WTC11 (cell line): ENCODE data around the gene IGSF9. TPM values are rescaled to one million over a fixed set of nuclear protein-coding genes. Genes with fewer than 3 reads are reported as not detected.

Source experiments
- ATAC-seq: fragments of 200-7000 bp; cut with Tn5 transposase; 2 replicates; pipeline ENCODE4 v1.10.0; 2021; ENCODE audit warnings: mild to moderate bottlenecking, moderate library complexity
- CTCF ChIA-PET: fragments of 300-600 bp; sonication (Branson Sonifier 250); formaldehyde crosslinking; loops from one replicate; lab custom pipeline; 2021; ENCODE audit warnings: antibody characterized with exemption; lab: Charles Lee
- POLR2A ChIA-PET: fragments of 350-600 bp; sonication (Branson Sonifier 250); formaldehyde crosslinking; loops from one replicate; lab custom pipeline; 2021; ENCODE audit warnings: antibody characterized with exemption; lab: Charles Lee
- DNase-seq: peaks from one replicate; pipeline ENCODE4 v3.0.0; 2021; ENCODE audit warnings: low spot score
- H3K27ac Mint-ChIP-seq: 2 replicates; pipeline ENCODE4 v1.8.0; 2021; ENCODE audit warnings: mixed read lengths
- H3K27me3 Mint-ChIP-seq: 2 replicates; pipeline ENCODE4 v1.8.0; 2021; ENCODE audit warnings: low read depth, mild to moderate bottlenecking, moderate library complexity, mixed read lengths
- H3K36me3 Mint-ChIP-seq: 2 replicates; pipeline ENCODE4 v1.8.0; 2021; ENCODE audit warnings: mixed read lengths
- H3K4me1 Mint-ChIP-seq: 2 replicates; pipeline ENCODE4 v1.8.0; 2022; ENCODE audit warnings: mixed read lengths
- H3K4me3 Mint-ChIP-seq: 2 replicates; pipeline ENCODE4 v1.8.0; 2021; ENCODE audit warnings: mild to moderate bottlenecking, moderate library complexity, mixed read lengths
- H3K9me3 Mint-ChIP-seq: 2 replicates; pipeline ENCODE4 v1.8.0; 2021; ENCODE audit warnings: mixed read lengths
- AR ChIP-seq: fragments of 250-450 bp; sonication (Bioruptor Pico); IDR thresholded peaks from 2 replicates; pipeline ENCODE4 v1.9.0; 2021; ENCODE audit warnings: mild to moderate bottlenecking
- ARID4B ChIP-seq: sonication (generic); formaldehyde crosslinking; IDR thresholded peaks from 2 replicates; pipeline ENCODE4 v1.8.0; 2023; ENCODE audit warnings: missing genetic modification reagents, mild to moderate bottlenecking, borderline replicate concordance
- CTCF ChIP-seq: fragments of 200-600 bp; IDR thresholded peaks from 2 replicates; pipeline ENCODE4 v1.8.0; 2022; ENCODE audit warnings: antibody characterized with exemption
- ELF4 ChIP-seq: sonication (generic); formaldehyde crosslinking; IDR thresholded peaks from 2 replicates; pipeline ENCODE4 v1.8.1; 2022; ENCODE audit warnings: low read depth, mild to moderate bottlenecking, moderate library complexity, missing genetic modification reagents
- ETV6 ChIP-seq: sonication (generic); formaldehyde crosslinking; IDR thresholded peaks from 2 replicates; pipeline ENCODE4 v1.8.1; 2022; ENCODE audit warnings: mild to moderate bottlenecking, missing genetic modification reagents
- FOXJ3 ChIP-seq: sonication (generic); formaldehyde crosslinking; IDR thresholded peaks from 2 replicates; pipeline ENCODE4 v1.9.0; 2021; ENCODE audit warnings: missing genetic modification reagents, mild to moderate bottlenecking, borderline replicate concordance
- FOXP4 ChIP-seq: sonication (generic); formaldehyde crosslinking; IDR thresholded peaks from 2 replicates; pipeline ENCODE4 v1.8.0; 2022; ENCODE audit warnings: mild to moderate bottlenecking, missing genetic modification reagents
- GABPB1 ChIP-seq: sonication (generic); formaldehyde crosslinking; IDR thresholded peaks from 2 replicates; pipeline ENCODE4 v1.8.1; 2023; ENCODE audit warnings: mild to moderate bottlenecking, missing genetic modification reagents
- JUN ChIP-seq: sonication (generic); formaldehyde crosslinking; IDR thresholded peaks from 2 replicates; pipeline ENCODE4 v1.8.0; 2023; ENCODE audit warnings: mild to moderate bottlenecking, missing genetic modification reagents
- PREB ChIP-seq: sonication (generic); formaldehyde crosslinking; IDR thresholded peaks from 2 replicates; pipeline ENCODE4 v1.8.1; 2022; ENCODE audit warnings: mild to moderate bottlenecking, missing genetic modification reagents, moderate library complexity, borderline replicate concordance
- SP1 ChIP-seq: sonication (generic); formaldehyde crosslinking; conservative IDR thresholded peaks from 2 replicates; pipeline ENCODE4 v1.8.1; 2022; ENCODE audit warnings: missing genetic modification reagents
- TEAD4 ChIP-seq: sonication (generic); formaldehyde crosslinking; IDR thresholded peaks from 2 replicates; pipeline ENCODE4 v1.8.0; 2022; ENCODE audit warnings: mild to moderate bottlenecking, missing genetic modification reagents
- ZMAT4 ChIP-seq: fragments of 250-450 bp; sonication (Bioruptor Pico); IDR thresholded peaks from 2 replicates; pipeline ENCODE4 v1.9.0; 2021; ENCODE audit warnings: mild to moderate bottlenecking
- ZNF121 ChIP-seq: sonication (generic); formaldehyde crosslinking; IDR thresholded peaks from 2 replicates; pipeline ENCODE4 v1.8.0; 2023; ENCODE audit warnings: missing genetic modification reagents
- ZNF263 ChIP-seq: sonication (generic); formaldehyde crosslinking; IDR thresholded peaks from 2 replicates; pipeline ENCODE4 v1.8.1; 2022; ENCODE audit warnings: low read depth, mild to moderate bottlenecking, moderate library complexity, missing genetic modification reagents
- ZNF281 ChIP-seq: sonication (generic); formaldehyde crosslinking; IDR thresholded peaks from 2 replicates; pipeline ENCODE4 v1.8.0; 2023; ENCODE audit warnings: mild to moderate bottlenecking, missing genetic modification reagents
- ZNF512 ChIP-seq: sonication (generic); formaldehyde crosslinking; IDR thresholded peaks from 2 replicates; pipeline ENCODE4 v1.8.1; 2022; ENCODE audit warnings: missing genetic modification reagents, borderline replicate concordance
- ZSCAN18 ChIP-seq: fragments of 250-450 bp; sonication (Bioruptor Pico); IDR thresholded peaks from 2 replicates; pipeline ENCODE4 v2.1.2; 2022; ENCODE audit warnings: mild to moderate bottlenecking, moderate library complexity
- total RNA-seq: library from RNA; stranded (reverse); gene quantifications from 3 replicates; pipeline ENCODE4 v1.2.3, GENCODE V29; 2021

The IGSF9 gene
- total RNA-seq, 1 experiment from 2014 or later, result 16.4 TPM

GRCh38 chr1:159970932-159971342, 25.5 kb upstream of the IGSF9 start:
- POLR2A ChIA-PET, result no interaction called here
- DNase-seq, result no peak
- H3K27me3 Mint-ChIP-seq, result no peaks in the 10 kb centered on the region; the same call in 1 of the 2 replicates
- ATAC-seq, result no peak
- H3K4me1 Mint-ChIP-seq, result no peaks in the 10 kb centered on the region
- H3K27ac Mint-ChIP-seq, result no peak overlapping the region
- TF ChIP-seq ARID4B (CRISPR knock-in tag), result no peak
- no peak for TF ChIP-seq SP1 (CRISPR knock-in tag)
- TF ChIP-seq GABPB1 (CRISPR knock-in tag), result no peak
- TF ChIP-seq ETV6 (CRISPR knock-in tag), result no peak
- TF ChIP-seq TEAD4 (CRISPR knock-in tag), result no peak
- TF ChIP-seq ZNF121 (CRISPR knock-in tag), result no peak
- TF ChIP-seq ZNF281 (CRISPR knock-in tag), result no peak
- no peak for TF ChIP-seq ZNF512 (CRISPR knock-in tag)
- no peak for TF ChIP-seq ZMAT4
- TF ChIP-seq AR (CRISPR knock-in tag), result no peak
- TF ChIP-seq JUN (CRISPR knock-in tag), result no peak
- no peak for TF ChIP-seq ZNF263 (CRISPR knock-in tag)
- no peak for TF ChIP-seq ELF4 (CRISPR knock-in tag)
- no peak for TF ChIP-seq FOXP4
- no peak for TF ChIP-seq ZSCAN18 (CRISPR knock-in tag)
- no peak for TF ChIP-seq FOXJ3 (CRISPR knock-in tag)
- no peak for TF ChIP-seq PREB (CRISPR knock-in tag)
- TF ChIP-seq CTCF, result no peak
- TF ChIP-seq, all 79 proteins: peak for 0
- no peak overlapping the region for H3K4me3 Mint-ChIP-seq
- no peaks in the 10 kb centered on the region for H3K9me3 Mint-ChIP-seq
- CTCF ChIA-PET, result interaction anchor here (1.5 to 2.8 kb wide), 2 partner anchors 36 to 115 kb away, joined by 3 to 25 read pairs; no protein-coding TSS in a partner anchor
- H3K36me3 Mint-ChIP-seq, result no peaks in the 10 kb centered on the region
